Body of pancreas (tissue), 4 donors: ENCODE measurements around the gene SCARF2. TPM values are rescaled to one million over a fixed set of nuclear protein-coding genes. Genes with fewer than 3 reads are reported as not detected.

Experiments used
- ATAC-seq: fragments of 150-250 bp; one replicate; pipeline ENCODE4 v1.9.1; 2016
- DNase-seq, 4 donors: peaks; one replicate each; pipeline ENCODE4 v3.0.0-alpha.2; 2019
- H3K27ac ChIP-seq, 4 donors: fragments of 200-600 bp; sonication (generic); 1 replicate in 3 of 4; 2 replicates in 1 of 4; pipeline versions ENCODE4 v1.5.1 to v1.6.1; 2016 to 2019; ENCODE audit warnings: mild to moderate bottlenecking in 1 of 4, mixed read lengths in 1 of 4, moderate library complexity in 1 of 4
- H3K27me3 ChIP-seq, 2 donors: fragments of 200-600 bp; sonication (generic); one replicate each; pipeline ENCODE4 v1.6.0; 2016; ENCODE audit warnings: mild to moderate bottlenecking in 1 of 2
- H3K36me3 ChIP-seq, 2 donors: fragments of 200-600 bp; sonication (generic); replicated peaks in 1 of 2; 2 replicates each; pipeline ENCODE4 v1.5.1; 2016; ENCODE audit warnings: low read depth in 2 of 2; ENCODE audit not compliant: insufficient read depth in 1 of 2
- H3K4me1 ChIP-seq: fragments of 200-600 bp; sonication (generic); one replicate; pipeline ENCODE4 v1.6.0; 2016
- H3K4me3 ChIP-seq, 2 donors: fragments of 200-600 bp; sonication (generic); 1 replicate in 1 of 2; 2 replicates in 1 of 2; pipeline ENCODE4 v1.5.1; 2016 to 2019
- H3K9me3 ChIP-seq, 3 donors: fragments of 200-600 bp; sonication (generic); 1 replicate in 2 of 3; 2 replicates in 1 of 3; pipeline ENCODE4 v1.5.1; 2016
- POLR2A ChIP-seq, 3 donors: fragments of 450-650 bp; IDR thresholded peaks; one replicate each; pipeline ENCODE4 v1.6.1; 2016; ENCODE audit warnings: antibody characterized with exemption in 3 of 3, mild to moderate bottlenecking in 2 of 3
- WGBS, 2 donors: methylation state at CpG; one replicate each; pipeline ENCODE4 v1.1.5; 2017; 5-methylcytosine and 5-hydroxymethylcytosine counted together
- intact Hi-C: fragments of 100-400 bp; cut with DNase I; formaldehyde crosslinking; loops from one replicate; pipeline ENCODE4 v1.15.1; 2023
- total RNA-seq, 2 donors: library from RNA; depleted of rRNA; stranded (reverse); fragments of >200 nt; gene quantifications; one replicate each; pipeline ENCODE4 v1.1.0, GENCODE V29; 2016
- TF ChIP-seq, protein P1 (sequence below), 7 experiments: fragments of 450-650 bp in 4 of 7; fragments of 200-600 bp in 3 of 7; sonication (generic) in 3 of 7; IDR thresholded peaks; one replicate each; pipeline ENCODE4 v1.5.1; 2016 to 2019; ENCODE audit warnings: antibody characterized with exemption in 7 of 7

The SCARF2 gene
- total RNA-seq, 2 donors from 2014 or later = 9.9 to 13.5 TPM

GRCh38 chr22:20408891-20409290 lies 28.7 kb downstream of the SCARF2 start:
- ATAC-seq (no peak), DNase-seq (no peak)
- TF ChIP-seq POLR2A (IDR thresholded peaks at IDR 0.05) = no peak
- TF ChIP-seq, protein P1, sequence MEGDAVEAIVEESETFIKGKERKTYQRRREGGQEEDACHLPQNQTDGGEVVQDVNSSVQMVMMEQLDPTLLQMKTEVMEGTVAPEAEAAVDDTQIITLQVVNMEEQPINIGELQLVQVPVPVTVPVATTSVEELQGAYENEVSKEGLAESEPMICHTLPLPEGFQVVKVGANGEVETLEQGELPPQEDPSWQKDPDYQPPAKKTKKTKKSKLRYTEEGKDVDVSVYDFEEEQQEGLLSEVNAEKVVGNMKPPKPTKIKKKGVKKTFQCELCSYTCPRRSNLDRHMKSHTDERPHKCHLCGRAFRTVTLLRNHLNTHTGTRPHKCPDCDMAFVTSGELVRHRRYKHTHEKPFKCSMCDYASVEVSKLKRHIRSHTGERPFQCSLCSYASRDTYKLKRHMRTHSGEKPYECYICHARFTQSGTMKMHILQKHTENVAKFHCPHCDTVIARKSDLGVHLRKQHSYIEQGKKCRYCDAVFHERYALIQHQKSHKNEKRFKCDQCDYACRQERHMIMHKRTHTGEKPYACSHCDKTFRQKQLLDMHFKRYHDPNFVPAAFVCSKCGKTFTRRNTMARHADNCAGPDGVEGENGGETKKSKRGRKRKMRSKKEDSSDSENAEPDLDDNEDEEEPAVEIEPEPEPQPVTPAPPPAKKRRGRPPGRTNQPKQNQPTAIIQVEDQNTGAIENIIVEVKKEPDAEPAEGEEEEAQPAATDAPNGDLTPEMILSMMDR (IDR thresholded peaks at IDR 0.05) = no peak
- 87 to 88% methylated on average over 3 to 4 of the region's 4 CpGs for WGBS, 2 donors
- Histone ChIP-seq H3K27ac (no peak overlapping the region), H3K4me1 (no peaks in the 10 kb centered on the region), H3K4me3 (no peak overlapping the region), H3K36me3 (peaks cover 0 to 7% of the 10 kb centered on the region in 2 donors), H3K27me3 (no peaks in the 10 kb centered on the region), H3K9me3 (no peaks in the 10 kb centered on the region)
- intact Hi-C loops = no loop called here

GRCh38 chr22:20407829-20408228 lies 29.8 kb downstream of the SCARF2 start:
- no peak for TF ChIP-seq POLR2A (IDR thresholded peaks at IDR 0.05)
- TF ChIP-seq, protein P1 (IDR thresholded peaks at IDR 0.05) = no peak
- no peak for DNase-seq
- no peaks in the 10 kb centered on the region for H3K4me1 ChIP-seq
- no peaks in the 10 kb centered on the region for H3K9me3 ChIP-seq
- intact Hi-C loops = no loop called here
- no peak overlapping the region for H3K4me3 ChIP-seq
- 72 to 78% methylated on average over 3 of the region's 3 CpGs for WGBS, 2 donors
- H3K36me3 ChIP-seq = peaks cover 0 to 7% of the 10 kb centered on the region in 2 donors
- no peaks in the 10 kb centered on the region for H3K27me3 ChIP-seq
- ATAC-seq = no peak
- no peak overlapping the region for H3K27ac ChIP-seq

GRCh38 chr22:20406686-20407408 lies 30.8 kb downstream of the SCARF2 start:
- Histone ChIP-seq H3K27me3 (no peaks in the 10 kb centered on the region), H3K4me1 (no peaks in the 10 kb centered on the region), H3K4me3 (no peak overlapping the region), H3K27ac (no peak overlapping the region), H3K36me3 (peaks cover 0 to 7% of the 10 kb centered on the region in 2 donors), H3K9me3 (no peaks in the 10 kb centered on the region)
- DNase-seq (no peak), ATAC-seq (no peak)
- WGBS, 2 donors = 91 to 94% methylated on average over 7 to 13 of the region's 13 CpGs
- intact Hi-C loops = no loop called here
- TF ChIP-seq, protein P1 (IDR thresholded peaks at IDR 0.05) = no peak
- no peak for TF ChIP-seq POLR2A (IDR thresholded peaks at IDR 0.05)

DNA sequence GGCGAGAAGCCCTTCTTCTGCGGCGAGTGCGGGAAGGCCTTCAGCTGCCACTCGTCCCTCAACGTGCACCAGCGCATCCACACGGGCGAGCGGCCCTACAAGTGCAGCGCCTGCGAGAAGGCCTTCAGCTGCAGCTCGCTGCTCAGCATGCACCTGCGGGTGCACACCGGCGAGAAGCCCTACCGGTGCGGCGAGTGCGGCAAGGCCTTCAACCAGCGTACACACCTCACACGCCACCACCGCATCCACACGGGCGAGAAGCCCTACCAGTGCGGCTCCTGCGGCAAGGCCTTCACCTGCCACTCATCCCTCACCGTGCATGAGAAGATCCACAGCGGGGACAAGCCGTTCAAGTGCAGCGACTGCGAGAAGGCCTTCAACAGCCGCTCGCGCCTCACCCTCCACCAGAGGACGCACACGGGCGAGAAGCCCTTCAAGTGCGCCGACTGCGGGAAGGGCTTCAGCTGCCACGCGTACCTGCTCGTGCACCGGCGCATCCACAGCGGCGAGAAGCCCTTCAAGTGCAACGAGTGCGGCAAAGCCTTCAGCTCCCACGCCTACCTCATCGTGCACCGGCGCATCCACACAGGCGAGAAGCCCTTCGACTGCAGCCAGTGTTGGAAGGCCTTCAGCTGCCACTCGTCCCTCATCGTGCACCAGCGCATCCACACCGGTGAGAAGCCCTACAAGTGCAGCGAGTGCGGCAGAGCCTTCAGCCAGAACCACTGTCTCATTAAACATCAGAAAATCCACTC lies 31.5 kb downstream of the SCARF2 start:
- no peaks in the 10 kb centered on the region for H3K27me3 ChIP-seq
- H3K9me3 ChIP-seq = no peaks in the 10 kb centered on the region
- no peaks in the 10 kb centered on the region for H3K4me1 ChIP-seq
- no peak for DNase-seq
- peaks cover 0 to 7% of the 10 kb centered on the region in 2 donors for H3K36me3 ChIP-seq
- H3K27ac ChIP-seq = no peak overlapping the region
- TF ChIP-seq POLR2A (IDR thresholded peaks at IDR 0.05) = no peak
- TF ChIP-seq, protein P1 (IDR thresholded peaks at IDR 0.05) = no peak
- 95 to 96% methylated on average over 40 to 55 of the region's 62 CpGs for WGBS, 2 donors
- ATAC-seq = no peak
- no peak overlapping the region for H3K4me3 ChIP-seq
- intact Hi-C loops = no loop called here
